GM18909 (cell line): Measurements from ENCODE around the gene NEK1.
A peak's percentile ranks its signal among the peaks of the same experiment; 100 is the strongest.
"Not testable (repeated sequence)": the region's sequence is repeated elsewhere in the genome, so short reads cannot be mapped to it uniquely, and the experiment has no call there.

Experiments used
- ATAC-seq: cut with Tn5 transposase; IDR thresholded peaks from one replicate; pipeline ENCODE4 v1.9.1; 2021; ENCODE audit warnings: mild to moderate bottlenecking; ENCODE audit not compliant: unreplicated experiment, poor library complexity

The NEK1 gene

DNA sequence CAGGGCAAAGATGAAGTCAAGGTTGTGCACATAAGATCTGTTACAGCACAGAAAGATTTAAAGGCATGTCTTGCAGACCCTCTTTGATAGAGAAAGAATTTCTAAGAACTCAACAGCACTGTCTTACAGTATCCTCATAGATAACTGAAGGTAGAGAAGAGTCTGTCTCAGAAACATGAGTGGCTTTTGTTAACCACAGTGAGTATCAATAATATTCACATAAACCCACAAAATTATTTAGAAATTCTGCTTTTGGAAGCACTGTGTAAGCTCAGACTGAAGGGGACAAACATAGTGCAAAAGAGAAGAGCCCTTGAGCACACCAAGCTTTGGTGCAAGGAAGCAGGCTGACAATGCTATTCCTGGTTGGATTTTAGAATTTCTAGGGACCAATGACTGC, 175.6 kb downstream of the NEK1 start:
- ATAC-seq: no peak

DNA sequence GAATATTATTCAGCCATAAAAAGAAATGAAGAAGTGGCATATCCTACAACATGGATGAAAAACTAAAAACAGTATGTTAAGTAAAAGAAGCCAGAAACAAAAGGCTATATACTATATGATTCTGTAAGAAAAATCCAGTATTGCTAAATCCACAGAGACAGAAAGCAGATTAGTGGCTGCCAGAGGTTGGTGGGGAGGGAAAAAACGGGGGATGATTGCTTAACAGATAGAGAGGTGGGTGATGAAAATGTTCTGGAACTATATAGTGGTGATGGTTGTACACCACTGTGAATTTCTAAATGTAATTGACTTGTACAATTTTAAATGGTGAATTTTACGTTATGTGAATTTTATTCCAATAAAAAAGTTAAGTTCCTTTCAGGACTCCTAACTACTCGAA, 184.0 kb downstream of the NEK1 start:
- no peak for ATAC-seq

DNA sequence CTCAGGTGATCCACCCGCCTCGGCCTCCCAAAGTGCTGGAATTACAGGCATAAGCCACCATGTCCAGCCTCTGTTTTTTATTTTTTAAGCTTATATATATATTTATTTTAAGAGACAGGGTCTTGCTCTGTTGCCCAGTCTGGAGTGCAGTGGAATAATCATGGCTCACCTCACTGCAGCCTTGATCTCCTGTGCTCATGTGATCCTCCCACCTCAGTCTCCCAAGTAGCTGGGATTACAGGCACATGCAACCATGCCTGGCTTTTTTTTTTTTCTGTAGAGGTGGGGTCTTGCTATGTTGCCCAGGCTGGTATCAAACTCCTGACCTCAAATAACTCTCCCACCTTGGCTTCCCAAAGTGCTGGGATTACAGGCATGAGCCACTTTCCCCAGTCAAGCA, 184.7 kb downstream of the NEK1 start:
- ATAC-seq: not testable (repeated sequence)

DNA sequence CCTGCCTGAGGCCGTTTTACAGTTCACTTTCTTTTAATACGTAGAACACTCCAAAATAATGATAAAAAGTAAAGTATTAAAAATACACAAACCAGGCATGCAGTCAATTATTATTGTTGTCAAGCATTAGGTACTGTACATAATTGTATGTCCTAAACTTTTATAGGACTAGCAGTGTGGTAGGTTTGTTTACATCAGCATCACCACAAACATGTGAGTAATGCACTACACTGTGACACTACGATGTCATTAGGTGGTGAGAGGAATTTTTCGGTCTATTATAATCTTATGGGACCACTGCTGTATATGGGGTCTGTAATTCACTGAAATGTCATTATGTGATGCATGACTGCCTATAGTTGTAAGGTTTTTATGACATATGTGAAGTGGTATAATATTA, 192.1 kb downstream of the NEK1 start:
- no peak for ATAC-seq

DNA sequence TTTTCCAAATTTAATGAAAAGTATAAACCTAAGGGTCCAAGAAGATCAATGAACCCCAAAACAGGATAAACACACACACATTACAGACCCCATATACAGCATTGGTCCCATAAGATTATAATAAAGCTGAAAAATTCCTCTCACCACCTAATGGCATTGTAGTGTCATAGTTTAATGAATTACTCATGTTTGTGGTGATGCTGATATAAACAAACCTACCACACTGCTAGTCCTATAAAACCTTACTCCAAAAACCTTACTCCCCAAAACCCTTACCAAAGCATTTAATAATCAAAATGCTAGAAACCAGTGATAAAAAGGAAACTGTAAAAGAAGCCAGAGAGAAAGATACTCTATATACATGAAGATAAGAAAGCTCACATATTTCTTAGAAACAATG, 193.5 kb downstream of the NEK1 start:
- ATAC-seq: no peak

DNA sequence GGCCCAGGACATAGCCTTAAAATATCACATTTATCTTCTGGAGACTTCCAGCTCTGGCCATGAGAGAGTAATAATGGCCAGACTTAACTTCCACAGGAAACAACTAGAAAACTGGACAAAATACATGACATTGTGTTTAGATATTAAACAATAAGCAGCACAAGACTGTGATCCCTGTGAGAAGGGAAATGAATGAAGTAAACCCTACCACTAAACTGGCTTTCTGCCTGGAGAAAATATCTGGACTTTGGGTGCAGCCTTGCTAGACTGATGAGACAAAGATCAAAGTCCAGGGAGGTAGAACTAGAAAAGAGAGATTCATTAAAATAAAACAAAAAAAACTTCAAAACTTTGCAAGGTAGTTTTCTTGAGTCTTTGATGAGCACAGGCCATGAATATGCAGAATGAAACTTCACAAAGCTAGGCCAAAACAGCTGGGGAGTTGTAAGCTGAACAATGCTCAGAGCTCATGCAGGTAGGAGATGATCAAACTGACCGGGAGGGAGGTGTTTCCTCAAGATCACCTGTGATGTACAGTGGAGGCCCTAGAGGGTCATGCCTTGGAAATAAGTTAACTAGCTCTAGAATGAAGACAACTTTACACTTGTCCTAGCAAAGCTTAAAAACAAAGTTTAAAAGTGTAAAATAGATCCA, 194.6 kb downstream of the NEK1 start:
- no peak for ATAC-seq

DNA sequence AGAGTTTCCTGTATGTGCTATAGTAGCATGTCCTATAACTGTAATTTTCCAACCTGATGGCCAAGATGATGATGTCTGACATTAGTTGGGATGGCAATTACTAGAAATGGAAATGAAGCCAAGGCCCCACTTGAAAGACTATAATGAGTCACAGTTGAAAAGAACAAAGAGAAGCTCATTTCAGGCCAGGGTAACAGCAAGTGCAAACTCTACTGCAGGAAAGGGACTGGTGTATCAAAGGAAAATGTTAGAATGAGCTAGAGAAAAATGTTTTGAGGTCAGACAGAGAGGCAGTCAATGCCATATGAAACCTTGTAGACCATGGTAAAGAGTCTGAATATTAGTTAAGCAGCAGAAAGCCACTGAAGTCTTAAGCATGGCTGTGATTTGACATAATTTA, 195.4 kb downstream of the NEK1 start:
- ATAC-seq: peak; percentile 52

DNA sequence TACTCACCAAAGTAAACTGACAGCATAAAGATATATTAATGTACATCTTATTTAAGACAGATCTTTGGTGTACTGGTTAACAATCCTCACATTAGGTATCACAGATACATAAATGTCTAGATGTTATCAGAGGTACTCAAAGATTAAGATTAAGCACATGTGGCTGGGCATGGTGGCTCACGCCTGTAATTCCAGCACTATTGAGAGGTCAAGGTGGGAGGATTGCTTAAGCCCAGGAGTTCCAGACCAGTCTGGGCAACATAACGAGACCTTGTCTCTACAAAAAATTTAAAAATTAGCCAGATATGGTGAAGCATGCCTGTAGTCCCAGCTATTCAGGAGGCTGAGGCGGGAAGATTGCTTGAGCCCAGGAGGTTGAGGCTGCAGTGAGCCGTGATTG, 195.9 kb downstream of the NEK1 start:
- no peak for ATAC-seq

DNA sequence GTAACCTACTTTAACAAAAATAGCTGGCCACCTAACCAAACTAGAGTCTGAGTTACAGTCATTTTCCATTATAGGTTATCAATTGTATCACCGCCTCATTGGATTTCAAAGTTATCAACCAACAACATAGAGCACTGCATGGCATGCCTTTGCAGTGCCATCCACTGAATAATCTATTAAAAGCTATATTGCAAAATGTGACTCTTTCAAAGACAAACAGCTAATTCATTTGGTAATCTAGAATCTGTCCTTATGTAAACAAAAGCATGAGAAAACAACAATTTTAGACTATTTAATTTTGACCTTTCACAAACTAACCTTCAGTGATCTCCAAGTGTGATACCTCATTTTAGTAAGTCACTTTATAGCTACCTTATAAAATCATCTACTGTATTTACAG, 197.5 kb downstream of the NEK1 start:
- ATAC-seq: no peak

DNA sequence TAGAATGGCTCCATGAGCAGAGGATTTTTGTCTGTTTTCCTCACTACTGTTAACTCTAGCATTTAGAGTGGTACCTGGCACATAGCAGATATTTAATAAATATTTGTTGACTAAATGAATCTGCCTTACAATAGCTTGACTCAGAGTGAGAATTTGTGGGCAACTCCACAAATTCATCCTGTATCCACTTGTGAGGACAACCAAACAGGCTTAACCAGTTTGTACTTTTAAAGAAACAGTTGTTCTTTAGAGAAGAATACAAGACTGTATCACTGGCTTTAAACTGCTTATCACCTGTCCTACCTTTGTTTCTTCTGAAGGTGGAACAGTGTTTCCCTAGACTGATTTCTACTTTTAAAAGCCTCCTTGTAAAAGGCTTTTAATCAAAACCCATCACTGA, 200.3 kb downstream of the NEK1 start:
- no peak for ATAC-seq

DNA sequence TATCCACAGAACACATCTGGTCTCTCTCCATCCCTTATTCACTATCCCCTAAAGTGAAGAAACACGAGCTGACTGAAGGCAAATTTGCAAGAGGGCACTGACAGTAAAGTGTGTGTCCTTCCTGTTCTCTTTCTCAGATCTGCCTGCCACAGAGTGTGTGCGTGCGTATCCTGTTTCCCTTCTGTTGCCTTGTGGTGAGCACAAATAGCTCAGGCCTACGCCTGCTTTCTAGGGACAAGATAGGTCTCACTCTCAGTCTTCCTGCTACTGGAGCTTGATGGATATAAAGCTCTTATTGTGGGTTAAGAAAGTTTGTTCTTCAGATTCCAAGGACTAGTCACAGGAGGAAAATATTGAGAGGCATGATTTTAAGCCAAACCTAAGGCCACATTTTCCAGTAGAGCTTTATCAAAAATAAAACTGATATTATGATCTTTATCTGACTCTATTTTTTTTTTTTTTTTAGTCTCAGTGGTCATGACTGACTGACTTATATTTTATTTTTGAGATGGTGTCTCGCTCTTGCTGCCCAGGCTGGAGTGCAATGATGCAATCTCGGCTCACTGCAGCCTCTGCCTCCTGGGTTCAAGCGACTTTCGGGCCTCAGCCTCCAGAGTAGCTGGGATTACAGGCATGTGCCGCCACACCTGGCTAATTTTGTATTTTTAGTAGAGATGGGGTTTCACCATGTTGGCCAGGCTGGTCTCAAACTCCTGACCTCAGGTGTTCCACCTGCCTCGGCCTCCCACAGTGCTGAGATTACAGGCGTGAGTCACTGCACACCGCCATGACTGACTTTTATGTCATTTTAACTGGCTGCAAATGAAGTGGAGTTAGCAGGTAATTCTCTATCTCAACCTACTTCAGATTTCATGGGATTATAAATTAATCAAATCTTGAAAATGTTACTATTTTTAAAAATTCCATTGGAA, 201.3 kb downstream of the NEK1 start:
- ATAC-seq: peak; percentile 99

DNA sequence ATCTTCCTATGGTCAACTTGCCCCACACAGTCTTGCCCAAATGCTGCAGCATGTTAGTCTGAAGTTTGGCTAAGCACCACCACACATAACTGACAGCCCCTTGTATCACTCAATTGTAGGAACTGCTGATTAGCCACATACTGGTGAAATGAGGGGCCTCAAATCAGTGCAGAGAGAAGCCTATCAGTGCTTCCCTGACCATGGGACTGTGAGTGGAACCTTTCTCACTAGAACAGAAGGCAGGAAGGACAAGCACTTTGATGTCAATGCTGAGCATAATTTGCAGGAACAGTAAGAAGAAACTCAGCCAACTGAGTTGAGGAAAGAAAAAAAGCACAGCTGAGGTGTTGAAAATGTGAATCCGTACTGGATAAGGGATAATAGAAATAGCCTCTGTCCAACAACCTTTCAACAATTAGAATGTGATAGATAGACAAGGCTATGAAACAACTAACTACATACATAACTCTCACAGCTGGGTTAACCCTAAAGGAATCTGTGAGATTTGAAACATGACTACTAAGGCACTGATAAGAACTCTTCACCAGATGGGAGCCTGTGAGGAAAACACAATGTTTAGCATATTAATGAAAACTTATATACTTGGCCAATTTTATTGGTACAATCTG, 205.1 kb downstream of the NEK1 start:
- no peak for ATAC-seq

DNA sequence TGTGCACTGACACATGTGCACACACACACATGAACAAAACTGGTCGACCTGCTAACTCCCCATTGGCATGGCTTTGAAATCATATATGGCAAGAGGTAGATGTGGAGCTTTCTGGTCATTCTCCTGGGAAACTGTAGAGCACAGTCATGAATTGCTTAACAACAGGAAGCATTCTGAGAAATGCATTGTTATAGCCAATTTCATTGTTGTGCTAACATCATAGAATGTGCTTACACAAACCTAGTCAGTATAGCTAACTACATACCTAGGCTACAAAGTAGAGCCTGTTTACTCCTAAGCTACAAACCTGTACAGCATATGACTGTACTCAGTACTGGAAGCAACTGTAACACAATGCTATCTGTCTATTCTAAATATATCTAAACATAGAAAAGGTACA, 207.4 kb downstream of the NEK1 start:
- no peak for ATAC-seq

DNA sequence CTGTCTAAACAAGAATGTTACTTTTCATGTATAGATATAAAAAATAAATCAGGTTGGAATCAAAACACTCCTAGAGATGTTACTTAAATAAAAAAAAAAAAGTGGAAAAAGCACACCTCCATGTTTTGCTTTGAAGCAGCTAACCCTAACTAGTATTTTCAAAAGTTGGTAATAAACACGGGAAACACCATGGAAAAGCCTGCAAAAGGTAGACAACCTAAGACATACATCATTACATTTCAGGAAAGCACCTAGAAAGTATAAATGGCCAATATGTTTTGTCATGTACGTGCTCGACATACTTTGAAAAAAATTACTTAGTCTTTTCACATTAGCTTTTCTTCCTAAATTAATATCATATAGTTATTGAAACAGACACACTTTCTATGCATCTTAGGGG, 211.6 kb downstream of the NEK1 start:
- no peak for ATAC-seq

DNA sequence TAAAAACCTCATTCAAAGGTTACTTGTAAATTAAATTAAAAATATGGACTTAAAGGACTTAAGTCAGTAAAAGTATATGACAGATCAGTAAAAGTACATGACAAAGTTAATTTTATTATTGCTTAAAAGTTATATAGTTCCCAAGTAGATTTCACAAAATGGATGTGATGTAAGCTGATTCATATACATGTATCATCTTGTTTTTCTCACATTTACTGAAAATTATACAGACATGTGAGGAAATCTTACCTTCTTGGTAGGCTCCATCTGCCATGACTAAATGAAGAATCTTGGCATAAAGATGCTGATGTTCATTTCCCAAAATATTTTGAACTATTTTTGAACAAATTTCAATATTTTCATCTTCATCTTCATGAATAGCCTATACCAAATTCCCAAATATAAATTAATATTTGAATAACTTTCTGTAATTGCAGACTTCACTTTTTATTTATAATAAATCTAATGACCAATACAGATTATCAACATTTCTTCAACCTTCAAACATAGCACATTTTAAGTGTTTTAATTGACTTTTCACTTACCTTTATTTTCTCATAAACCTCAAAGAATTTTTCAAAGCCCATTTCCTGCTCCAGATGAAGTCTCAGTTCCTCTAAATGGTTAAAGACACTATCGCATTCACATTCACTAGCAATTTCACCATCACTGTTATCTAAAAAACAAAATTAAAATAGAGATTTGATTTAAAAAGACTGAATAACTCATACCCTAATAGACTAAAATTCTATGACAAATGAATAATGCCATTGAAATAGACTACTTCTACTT, 212.2 kb downstream of the NEK1 start:
- ATAC-seq: peak; percentile 71

DNA sequence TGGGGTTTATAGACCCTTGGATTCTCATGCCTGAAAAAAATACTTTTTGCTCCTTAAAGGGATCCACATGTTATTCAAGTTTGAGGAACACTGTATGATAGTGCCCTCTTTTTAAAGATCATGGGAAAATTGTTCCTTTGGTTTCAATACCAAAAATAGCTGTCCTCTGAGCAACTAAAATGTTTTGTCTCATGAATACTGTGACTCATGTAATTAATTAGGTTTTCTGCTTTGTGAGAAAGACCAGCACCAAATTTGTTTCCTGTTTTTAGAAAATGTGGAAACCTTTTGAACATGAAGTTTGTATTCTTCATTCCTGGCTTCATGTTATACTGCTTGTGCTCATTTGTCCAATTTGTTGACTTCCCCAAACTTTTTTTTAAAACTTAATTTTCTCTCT, 214.1 kb downstream of the NEK1 start:
- ATAC-seq: no peak

DNA sequence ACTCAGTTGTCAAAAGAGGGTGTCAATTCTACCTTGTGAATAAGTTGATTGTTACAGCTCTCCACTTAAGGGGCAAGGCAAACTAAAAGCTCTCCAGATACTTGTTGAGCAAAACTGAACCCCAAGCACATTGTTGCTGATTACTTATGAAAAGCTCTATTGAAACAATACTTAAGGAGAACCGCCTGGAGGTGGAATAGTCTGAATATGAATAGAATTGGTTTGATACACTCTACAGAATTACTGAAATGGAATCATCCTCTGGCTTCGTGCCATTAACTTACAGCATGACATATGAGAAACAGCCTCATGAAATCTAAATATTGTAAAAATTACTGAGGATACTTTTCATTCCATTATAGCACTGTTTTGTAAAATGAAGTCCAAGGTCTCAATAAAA, 214.6 kb downstream of the NEK1 start:
- no peak for ATAC-seq

DNA sequence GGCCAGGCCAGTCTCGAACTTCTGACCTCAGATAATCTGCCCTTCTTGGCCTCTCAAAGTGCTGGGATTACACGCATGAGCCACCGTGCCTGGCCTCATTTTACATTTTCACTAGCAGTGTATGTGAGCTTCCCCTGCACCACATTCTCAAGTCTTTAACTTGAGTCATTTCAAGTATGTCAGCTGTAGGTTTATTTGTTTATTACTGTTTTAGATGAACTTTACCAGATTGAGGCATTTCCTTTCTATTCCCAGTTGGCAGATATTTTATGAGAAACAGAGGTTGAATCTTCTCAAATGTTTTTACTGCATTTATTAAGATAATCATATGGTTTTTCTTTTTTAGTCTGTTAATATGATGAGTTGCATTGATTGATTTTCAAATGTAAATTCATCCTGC, 227.0 kb downstream of the NEK1 start:
- ATAC-seq: no peak

DNA sequence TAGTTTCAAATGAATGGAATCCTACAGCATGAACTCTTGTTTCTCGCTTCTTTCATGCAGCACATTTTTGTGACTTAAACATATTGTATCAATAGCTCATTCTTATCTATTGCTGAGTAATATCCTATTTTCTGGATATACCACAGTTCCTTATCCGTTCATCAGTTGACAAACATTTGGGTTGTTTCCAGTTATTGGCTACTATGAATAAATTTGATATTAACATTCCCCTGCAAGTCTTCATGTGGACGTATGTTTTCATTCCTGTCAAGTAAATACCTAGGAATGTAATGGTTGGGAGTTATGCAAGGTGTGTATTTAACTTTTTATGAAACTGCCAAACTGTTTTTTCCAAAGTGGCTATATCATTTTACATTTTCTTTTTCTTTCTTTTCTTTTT, 227.6 kb downstream of the NEK1 start:
- ATAC-seq: no peak

DNA sequence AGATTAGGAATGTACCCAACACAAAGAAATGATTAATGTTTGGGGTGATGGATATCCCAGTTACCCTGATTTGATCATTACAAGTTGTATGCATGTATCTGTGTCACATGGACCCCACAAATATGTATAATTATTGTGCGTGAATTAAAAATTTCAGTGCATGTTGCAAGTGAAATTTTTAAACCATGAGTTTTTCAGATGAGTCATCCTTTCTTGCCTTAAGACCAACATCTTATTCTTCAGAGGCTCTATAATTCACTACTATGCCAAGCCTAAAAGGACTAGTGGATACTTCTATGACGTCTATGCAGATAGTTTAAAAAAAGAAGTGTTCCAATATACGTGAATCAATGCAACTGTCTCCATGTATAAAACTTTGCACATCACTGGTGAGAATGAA, 228.7 kb downstream of the NEK1 start:
- ATAC-seq: no peak

DNA sequence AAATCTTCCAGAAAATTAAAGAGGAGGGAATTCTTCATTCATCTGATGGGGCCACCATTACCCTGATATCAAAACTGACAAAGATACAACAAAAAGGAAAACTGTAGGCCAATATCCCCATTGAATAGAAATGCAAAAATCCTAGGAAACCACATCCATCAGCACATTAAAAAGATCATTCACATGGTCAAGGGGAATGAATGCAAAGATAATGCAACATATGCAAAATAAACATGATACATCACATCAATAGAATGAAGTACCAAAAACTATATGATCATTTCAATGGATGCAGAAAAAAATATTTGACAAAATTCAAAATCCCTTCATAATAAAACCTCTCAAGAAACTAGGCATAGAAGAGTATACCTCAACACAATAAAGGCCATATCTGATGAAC, 232.7 kb downstream of the NEK1 start:
- no peak for ATAC-seq
